ENCODE measurements around the gene ATP10A. TPM values are rescaled to one million over a fixed set of nuclear protein-coding genes. Genes with fewer than 3 reads are reported as not detected.
A peak's percentile ranks its signal among the peaks of the same experiment; 100 is the strongest.
"Not testable (repeated sequence)": the region's sequence is repeated elsewhere in the genome, so short reads cannot be mapped to it uniquely, and the experiment has no call there.

The ATP10A gene
- total and polyA plus RNA-seq, 8 donors: 1.5 to 15.2 (median 3.2) TPM

GRCh38 chr15:25641762-25642161 is 221.4 kb downstream of the ATP10A start:
- TF ChIP-seq POLR2AphosphoS5 (IDR thresholded peaks at IDR 0.05): no peak
- Histone ChIP-seq H3K27me3 (no peaks in the 10 kb centered on the region), H3K4me1 (peaks cover 0 to 12% (median 0%) of the 10 kb centered on the region in 4 donors), H3K36me3 (no peaks in the 10 kb centered on the region), H3K27ac (no peak overlapping the region), H3K4me3 (no peak overlapping the region), H3K9me3 (peaks cover 0 to 3% (median 0%) of the 10 kb centered on the region in 4 donors)
- 23 to 46% (median 35%) methylated on average over 6 of the region's 6 CpGs for WGBS, 5 donors
- intact Hi-C loops (cut with DNase I; ENCODE audit: low total_unique reads): no loop called here
- peak in 1 of 2 donors; percentile 12 for DNase-seq

- intact Hi-C loops (cut with DNase I; ENCODE audit: low total_unique reads): no loop called here
- H3K27ac ChIP-seq: no peak overlapping the region
- TF ChIP-seq EP300 (IDR thresholded peaks at IDR 0.05): no peak
- TF ChIP-seq CTCF (IDR thresholded peaks at IDR 0.05): no peak
- no peak for TF ChIP-seq POLR2AphosphoS5 (IDR thresholded peaks at IDR 0.05)
- TF ChIP-seq POLR2A (IDR thresholded peaks at IDR 0.05): no peak
- H3K36me3 ChIP-seq: no peaks in the 10 kb centered on the region
- DNase-seq: no peak
- WGBS, 5 donors: 22 to 46% (median 37%) methylated on average over 3 of the region's 3 CpGs
- H3K9me3 ChIP-seq: peaks cover 0 to 5% (median 0%) of the 10 kb centered on the region in 4 donors
- H3K4me3 ChIP-seq: no peak overlapping the region
- H3K27me3 ChIP-seq: no peaks in the 10 kb centered on the region
- H3K4me1 ChIP-seq: peaks cover 0 to 12% (median 0%) of the 10 kb centered on the region in 4 donors
These were observed 221.8 kb downstream of the ATP10A start for GRCh38 chr15:25641361-25641760.

GRCh38 chr15:25640959-25641358 is 222.2 kb downstream of the ATP10A start:
- H3K9me3 ChIP-seq; DNase-seq; H3K36me3 ChIP-seq; H3K4me3 ChIP-seq; H3K27ac ChIP-seq; H3K27me3 ChIP-seq; intact Hi-C loops (cut with DNase I; ENCODE audit: low total_unique reads): not testable (repeated sequence)
- H3K4me1 ChIP-seq: peaks cover 0 to 15% (median 0%) of the 10 kb centered on the region in 4 donors
- 45 to 63% (median 58%) methylated on average over 4 of the region's 4 CpGs for WGBS, 5 donors

- 68 to 77% (median 72%) methylated on average over 5 of the region's 5 CpGs for WGBS, 5 donors
- DNase-seq: no peak
- Histone ChIP-seq H3K9me3 (peaks cover 0 to 5% (median 0%) of the 10 kb centered on the region in 4 donors), H3K27ac (no peak overlapping the region), H3K36me3 (no peaks in the 10 kb centered on the region), H3K27me3 (no peaks in the 10 kb centered on the region), H3K4me3 (no peak overlapping the region), H3K4me1 (peaks cover 0 to 18% (median 0%) of the 10 kb centered on the region in 4 donors)
- TF ChIP-seq POLR2A (IDR thresholded peaks at IDR 0.05) (no peak), POLR2AphosphoS5 (IDR thresholded peaks at IDR 0.05) (no peak), CTCF (IDR thresholded peaks at IDR 0.05) (no peak), EP300 (IDR thresholded peaks at IDR 0.05) (no peak)
- intact Hi-C loops (cut with DNase I; ENCODE audit: low total_unique reads): no loop called here
These were observed 222.7 kb downstream of the ATP10A start for GRCh38 chr15:25640381-25640780.

- DNase-seq; intact Hi-C loops (cut with DNase I; ENCODE audit: low total_unique reads); H3K9me3 ChIP-seq; H3K4me3 ChIP-seq; H3K27ac ChIP-seq; H3K27me3 ChIP-seq; H3K36me3 ChIP-seq: not testable (repeated sequence)
- 47 to 71% (median 49%) methylated on average over 9 of the region's 9 CpGs for WGBS, 5 donors
- peaks cover 0 to 12% (median 0%) of the 10 kb centered on the region in 4 donors for H3K4me1 ChIP-seq
These were observed 226.6 kb downstream of the ATP10A start for GRCh38 chr15:25636486-25636885.

GRCh38 chr15:25635191-25635590 is 227.9 kb downstream of the ATP10A start:
- Histone ChIP-seq H3K27me3 (no peaks in the 10 kb centered on the region), H3K4me3 (no peak overlapping the region), H3K27ac (no peak overlapping the region), H3K36me3 (no peaks in the 10 kb centered on the region), H3K4me1 (peaks cover 0 to 6% (median 0%) of the 10 kb centered on the region in 4 donors), H3K9me3 (peaks cover 0 to 5% (median 0%) of the 10 kb centered on the region in 4 donors)
- DNase-seq: no peak
- TF ChIP-seq EP300 (IDR thresholded peaks at IDR 0.05) (no peak), POLR2A (IDR thresholded peaks at IDR 0.05) (no peak), CTCF (IDR thresholded peaks at IDR 0.05) (no peak), POLR2AphosphoS5 (IDR thresholded peaks at IDR 0.05) (no peak)
- intact Hi-C loops (cut with DNase I; ENCODE audit: low total_unique reads): no loop called here

Data from stomach (tissue), 9 donors.